NCI-H526 (cell line): Measurements from ENCODE around the gene ESYT2.
"Not testable (repeated sequence)": the region's sequence is repeated elsewhere in the genome, so short reads cannot be mapped to it uniquely, and the experiment has no call there.

ENCODE experiments used
- DNase-seq, 2 experiments: peaks; one replicate each; lab custom pipeline; 2025; lab: John Stamatoyannopoulos, UW

Gene ESYT2, protein sequence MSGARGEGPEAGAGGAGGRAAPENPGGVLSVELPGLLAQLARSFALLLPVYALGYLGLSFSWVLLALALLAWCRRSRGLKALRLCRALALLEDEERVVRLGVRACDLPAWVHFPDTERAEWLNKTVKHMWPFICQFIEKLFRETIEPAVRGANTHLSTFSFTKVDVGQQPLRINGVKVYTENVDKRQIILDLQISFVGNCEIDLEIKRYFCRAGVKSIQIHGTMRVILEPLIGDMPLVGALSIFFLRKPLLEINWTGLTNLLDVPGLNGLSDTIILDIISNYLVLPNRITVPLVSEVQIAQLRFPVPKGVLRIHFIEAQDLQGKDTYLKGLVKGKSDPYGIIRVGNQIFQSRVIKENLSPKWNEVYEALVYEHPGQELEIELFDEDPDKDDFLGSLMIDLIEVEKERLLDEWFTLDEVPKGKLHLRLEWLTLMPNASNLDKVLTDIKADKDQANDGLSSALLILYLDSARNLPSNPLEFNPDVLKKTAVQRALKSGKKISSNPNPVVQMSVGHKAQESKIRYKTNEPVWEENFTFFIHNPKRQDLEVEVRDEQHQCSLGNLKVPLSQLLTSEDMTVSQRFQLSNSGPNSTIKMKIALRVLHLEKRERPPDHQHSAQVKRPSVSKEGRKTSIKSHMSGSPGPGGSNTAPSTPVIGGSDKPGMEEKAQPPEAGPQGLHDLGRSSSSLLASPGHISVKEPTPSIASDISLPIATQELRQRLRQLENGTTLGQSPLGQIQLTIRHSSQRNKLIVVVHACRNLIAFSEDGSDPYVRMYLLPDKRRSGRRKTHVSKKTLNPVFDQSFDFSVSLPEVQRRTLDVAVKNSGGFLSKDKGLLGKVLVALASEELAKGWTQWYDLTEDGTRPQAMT

DNA sequence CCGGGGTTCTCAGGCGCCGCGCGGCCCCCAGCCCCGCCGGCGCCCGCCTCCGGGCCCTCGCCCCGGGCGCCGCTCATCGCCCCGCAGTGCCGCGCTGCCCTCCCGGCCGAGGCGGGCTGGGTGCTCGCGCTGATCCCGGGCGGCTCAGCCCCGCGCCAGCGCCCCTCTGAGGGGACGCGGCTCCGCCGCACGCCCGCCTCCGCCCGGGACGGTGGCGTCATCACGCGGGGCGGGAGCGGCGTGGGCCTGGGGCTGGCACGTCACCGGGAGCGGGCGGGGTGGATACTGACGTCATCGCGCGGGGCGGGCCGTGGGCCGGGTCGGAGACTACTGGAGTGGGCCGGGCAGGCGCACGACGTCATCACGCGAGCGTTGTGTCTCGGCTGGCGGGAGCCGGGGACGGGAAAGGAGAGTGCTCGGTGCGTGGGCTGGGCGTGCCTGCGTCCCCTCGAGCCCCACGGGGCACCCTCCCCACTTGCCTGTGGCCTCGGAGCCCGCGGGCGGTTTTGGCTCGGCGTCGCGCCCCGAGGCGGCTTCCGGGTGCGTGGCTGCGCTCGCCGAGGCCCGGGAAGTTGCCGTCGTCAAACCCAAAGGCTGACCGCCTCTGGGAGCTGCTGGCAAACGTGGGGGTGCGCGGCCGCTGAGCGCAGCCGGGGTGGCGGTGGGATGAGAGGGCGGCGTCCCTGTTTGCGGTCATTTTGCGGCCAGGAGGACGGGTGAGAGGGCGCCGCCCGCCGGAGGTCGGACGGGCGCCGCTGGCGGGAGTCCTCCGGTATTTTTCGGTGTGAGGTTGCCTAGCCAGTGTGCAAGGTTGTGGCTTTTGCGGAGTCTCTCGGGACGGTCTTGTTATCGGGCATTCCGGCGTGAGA is at the start of gene ESYT2:
TSS of gene ESYT2 (minus strand) at position 168 of the 869 bp plus-strand sequence. CDS start at position 77, 91 bp downstream.
- peak; percentile 90 to 99 for DNase-seq

DNA sequence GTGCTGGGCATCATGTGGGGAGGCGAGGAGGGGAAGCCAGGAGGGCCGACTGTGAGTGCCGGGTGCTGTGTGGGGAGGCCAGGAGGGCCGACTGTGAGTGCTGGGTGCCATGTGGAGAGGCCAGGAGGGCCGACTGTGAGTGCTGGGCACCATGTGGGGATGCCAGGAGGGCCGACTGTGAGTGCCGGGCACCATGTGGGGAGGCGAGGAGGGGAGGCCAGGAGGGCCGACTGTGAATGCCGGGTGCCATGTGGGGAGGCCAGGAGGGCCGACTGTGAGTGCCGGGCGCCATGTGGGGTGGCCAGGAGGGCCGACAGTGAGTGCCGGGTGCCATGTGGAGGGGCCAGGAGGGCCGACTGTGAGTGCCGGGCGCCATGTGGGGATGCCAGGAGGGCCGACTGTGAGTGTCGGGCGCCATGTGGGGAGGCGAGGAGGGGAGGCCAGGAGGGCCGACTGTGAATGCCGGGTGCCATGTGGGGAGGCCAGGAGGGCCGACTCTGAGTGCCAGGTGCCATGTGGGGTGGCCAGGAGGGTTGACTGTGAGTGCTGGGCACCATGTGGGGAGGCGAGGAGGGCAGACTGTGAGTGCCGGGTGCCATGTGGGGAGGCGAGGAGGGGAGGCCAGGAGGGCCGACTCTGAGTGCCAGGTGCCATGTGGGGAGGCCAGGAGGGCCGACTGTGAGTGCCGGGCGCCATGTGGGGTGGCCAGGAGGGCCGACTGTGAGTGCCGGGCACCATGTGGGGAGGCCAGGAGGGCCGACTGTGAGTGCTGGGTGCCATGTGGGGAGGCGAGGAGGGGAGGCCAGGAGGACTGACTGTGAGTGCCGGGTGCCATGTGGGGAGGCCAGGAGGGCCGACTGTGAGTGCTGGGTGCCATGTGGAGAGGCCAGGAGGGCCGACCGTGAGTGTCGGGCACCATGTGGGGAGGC is 49.1 kb upstream of the ESYT2 start:
- not testable (repeated sequence) for DNase-seq

DNA sequence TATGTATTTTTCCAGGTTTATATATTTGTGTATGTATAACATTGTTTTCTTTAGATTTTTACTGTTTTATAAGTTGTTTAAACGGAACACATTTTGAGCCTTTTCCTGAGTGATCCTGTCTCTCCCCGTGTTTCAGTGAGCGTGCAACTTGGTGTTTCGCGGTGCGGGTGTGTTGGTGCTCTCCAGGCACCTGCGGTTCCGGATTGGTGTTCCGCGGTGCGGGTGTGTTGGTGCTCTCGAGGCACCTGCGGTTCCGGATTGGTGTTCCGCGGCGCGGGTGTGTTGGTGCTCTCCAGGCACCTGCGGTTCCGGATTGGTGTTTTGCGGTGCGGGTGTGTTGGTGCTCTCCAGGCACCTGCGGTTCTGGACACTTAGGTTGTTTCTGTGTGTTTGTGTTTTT is 47.7 kb upstream of the ESYT2 start:
- DNase-seq: no peak

DNA sequence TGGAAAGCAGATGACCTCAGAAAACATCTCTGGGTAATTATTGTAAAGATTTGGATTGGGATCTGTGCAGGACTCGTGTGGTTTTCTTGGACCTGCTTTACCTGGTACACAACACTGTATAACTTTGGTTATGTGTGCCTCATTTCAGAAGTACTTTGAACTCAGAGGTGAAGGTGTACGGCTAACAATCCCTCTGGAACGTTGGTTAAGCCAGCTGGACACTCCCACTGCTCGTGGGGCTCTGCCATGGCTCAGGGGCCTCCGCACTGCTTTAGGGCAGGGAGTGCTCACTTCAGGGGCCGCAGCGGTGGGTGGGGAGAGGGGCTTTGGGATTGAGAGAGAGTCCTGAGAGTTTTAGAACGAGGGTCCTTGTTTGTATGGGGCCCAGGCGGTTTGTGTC is 40.6 kb upstream of the ESYT2 start:
- no peak for DNase-seq

DNA sequence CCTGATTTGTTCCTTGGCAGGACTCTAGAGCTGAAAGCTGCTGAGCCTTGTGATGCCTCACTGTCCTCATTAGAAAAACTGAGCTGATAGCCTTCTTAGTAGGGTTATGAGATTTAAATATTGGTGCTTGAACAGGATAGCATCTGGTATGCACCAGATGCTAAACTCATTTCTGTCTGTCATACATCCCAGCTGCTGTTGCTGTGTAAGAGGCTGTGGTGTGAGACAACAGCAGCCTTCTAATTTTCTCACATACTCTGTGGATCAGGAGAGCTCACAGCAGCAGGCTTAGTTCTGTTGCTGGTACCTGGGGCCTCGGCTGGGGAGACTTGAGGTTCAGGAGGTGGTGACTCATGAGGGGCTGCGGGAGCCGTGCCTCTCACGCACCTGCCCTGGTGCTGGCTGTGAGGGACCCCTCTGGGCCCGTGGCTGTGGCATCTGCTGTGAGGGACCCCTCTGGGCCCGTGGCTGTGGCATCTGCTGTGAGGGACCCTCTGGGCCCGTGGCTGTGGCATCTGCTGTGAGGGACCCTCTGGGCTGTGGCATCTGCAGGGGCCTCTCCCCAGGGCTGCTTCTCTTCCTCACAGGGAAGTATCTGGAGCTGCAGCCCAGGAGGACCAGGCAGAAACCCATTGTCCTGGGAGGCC is 39.6 kb upstream of the ESYT2 start:
- no peak for DNase-seq

DNA sequence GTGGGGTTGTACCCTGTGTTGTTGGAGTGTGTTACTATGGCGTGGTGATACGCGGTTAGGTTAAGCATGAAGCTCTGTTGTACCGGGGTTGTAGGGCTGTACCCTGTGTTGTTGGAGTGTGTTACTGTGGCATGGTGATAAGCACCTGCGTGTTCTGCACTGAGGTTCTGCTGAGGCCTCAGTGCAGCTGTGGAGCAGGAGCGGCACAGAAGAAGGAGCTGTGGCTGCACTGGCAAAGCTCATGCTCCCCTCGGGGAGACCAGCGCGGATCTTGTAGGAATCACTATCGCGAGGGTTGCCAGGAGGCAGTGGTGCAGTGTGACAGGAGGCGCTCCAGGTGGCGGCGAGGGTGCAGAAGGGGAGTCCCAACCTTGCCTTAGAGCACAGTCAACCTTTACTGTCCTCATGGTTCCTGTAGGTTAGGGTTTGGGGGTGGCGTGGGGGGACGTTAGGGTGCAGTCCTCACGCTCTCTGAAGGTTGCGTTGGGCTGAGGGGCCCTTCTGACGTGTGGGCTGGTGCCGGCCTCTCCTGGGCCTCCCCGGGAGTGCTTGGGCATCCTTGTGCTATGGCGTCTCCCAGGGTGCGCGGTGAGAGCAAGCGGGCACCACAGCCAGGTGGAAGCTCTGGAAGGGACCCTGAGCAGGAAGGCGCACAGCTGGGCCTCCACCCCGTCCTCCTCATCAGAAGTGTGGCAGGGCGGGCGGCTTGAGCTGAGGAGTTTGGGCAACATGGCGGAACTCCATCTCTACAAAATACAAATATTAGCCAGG is 38.1 kb upstream of the ESYT2 start:
- DNase-seq: no peak

DNA sequence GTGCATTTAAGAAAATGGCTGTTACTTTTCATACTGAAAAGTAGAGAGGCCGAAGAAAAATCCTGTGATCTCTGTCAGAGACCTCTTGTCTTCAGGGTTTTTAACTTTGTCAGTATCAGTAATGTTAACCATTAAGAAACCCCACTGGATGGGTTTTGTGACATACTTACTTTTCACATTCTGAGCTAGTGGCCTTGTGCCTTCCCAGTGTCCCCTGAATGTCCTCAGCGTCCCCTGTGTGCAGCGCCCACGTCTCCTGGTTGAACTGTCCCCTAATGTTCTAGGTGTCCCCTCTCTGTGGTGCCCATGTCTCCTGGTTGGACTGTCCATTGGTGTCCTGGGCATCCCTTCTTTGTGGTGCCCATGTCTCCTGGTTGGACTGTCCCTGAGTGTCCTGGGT is 36.7 kb upstream of the ESYT2 start:
- no peak for DNase-seq

DNA sequence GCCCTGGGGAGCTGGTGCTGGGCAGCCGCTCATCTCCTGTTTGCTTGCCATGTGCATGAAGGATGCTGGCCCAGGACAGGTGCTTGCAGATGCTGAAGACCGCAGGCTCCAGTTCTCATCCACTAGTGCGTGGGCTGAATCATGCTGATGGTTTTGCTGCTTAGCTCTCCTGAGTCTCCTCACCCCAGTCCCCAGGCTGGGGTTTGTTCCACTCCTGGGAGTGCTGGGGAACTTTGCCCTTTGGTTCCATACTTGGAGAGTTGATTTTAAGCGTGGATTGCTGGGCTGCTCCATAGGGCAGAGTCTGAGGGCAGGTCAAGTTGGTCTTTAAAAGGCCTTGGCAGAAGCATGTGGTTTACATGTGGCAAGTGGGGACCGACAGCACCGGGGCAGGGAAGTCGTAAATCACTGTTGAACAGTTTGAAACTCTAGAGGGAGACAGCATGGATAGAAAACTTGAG is 36.2 kb upstream of the ESYT2 start:
- DNase-seq: no peak

DNA sequence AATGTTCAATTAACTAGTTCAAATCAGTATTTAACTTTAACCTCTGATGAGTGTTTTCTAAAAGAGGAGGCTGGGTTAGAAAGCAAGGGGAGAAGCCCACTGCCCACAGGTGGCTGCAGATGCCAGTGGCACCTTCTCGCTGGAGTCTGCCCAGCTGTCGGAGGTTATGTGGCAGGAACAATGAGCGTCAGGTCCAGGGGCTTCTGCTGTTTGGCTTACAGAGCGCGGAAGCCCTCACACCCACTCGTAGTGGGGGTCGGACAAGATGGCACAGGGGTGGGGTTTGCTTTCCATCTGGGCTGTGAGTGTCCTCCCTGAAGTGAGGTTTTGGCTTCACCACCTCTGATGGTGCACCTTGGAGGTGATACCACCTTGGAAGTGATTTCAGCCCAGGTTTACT is 35.5 kb upstream of the ESYT2 start:
- DNase-seq: no peak

DNA sequence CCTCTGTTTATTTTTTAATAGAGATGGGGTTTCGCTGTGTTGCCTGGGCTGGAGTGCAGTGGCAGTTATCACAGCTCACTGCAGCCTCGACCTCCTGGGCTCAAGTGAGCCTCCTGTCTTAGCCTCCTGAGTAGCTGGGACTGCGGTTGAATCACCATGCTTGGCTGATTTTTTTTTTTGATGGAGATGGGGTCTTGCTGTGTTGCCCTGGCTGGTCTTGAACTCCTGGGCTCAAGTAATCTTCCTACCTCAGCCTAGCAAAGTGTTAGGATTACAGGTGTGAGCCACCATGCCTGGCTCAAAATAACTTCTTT is 35.2 kb upstream of the ESYT2 start:
- no peak for DNase-seq

DNA sequence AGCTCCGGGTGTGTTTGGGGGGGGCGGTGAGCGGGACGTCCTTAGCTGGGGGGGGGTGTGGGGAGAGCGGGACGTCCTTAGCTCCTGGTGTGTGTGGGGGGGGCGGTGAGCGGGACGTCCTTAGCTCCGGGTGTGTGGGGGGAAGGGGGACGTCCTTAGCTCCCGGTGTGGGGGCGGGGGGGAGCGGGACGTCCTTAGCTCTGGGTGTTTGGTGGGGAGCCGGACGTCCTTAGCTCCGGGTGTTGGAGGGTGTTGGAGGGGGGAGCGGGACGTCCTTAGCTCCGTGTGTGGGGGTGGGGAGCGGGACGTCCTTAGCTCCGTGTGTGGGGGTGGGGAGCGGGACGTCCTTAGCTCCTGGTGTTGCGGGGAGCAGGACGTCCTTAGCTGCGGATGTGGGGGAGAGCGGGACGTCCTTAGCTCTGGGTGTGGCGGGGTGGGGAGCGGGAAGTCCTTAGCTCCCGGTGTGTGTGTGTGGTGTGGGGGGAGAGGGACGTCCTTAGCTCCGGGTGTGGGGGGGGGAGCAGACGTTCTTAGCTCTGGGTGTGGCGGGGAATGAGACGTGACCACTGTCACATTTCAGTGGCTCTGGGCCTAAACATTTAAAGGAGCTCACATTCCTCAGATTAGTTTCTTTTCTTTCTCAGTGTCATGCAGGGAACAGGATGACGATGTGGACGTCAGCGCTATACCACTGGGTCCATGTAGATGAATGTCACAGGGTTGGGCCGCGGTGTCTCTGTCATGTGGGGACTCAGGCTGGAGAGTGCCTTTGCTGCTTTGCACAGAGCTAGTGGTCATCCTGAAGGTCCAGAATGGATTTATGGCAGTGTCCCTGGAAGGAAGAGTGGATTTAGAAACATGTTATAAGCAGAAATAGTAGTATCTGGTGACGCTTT is 34.5 kb upstream of the ESYT2 start:
- DNase-seq: peak in 1 of 2 experiments; percentile 44

DNA sequence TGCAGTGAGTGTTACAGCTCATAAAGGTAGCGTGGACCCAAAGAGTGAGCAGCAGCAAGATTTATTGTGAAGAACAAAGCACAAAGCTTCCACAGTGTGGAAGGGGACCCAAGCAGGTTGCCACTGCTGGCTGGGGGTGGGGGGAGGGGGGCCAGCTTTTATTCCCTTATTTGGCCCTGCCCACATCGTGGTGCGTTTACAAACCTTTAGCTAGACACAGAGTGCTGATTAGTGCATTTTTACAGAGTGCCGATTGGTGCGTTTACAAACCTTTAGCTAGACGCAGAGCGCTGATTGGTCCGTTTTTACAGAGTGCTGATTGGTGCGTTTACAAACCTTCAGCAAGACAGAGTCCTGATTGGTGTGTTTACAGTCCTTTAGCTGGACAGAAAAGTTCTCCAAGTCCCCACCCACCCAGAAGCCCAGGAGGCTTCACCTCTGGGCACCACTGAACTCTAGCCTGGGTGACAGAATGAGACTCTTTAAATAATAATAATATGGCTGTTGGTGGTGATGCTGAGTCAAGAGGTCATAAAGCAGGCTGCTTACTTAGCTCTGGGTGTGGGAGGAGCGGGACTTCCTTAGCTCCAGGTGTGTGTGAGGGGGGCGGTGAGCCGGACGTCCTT is 33.8 kb upstream of the ESYT2 start:
- peak in 1 of 2 experiments; percentile 38 for DNase-seq

DNA sequence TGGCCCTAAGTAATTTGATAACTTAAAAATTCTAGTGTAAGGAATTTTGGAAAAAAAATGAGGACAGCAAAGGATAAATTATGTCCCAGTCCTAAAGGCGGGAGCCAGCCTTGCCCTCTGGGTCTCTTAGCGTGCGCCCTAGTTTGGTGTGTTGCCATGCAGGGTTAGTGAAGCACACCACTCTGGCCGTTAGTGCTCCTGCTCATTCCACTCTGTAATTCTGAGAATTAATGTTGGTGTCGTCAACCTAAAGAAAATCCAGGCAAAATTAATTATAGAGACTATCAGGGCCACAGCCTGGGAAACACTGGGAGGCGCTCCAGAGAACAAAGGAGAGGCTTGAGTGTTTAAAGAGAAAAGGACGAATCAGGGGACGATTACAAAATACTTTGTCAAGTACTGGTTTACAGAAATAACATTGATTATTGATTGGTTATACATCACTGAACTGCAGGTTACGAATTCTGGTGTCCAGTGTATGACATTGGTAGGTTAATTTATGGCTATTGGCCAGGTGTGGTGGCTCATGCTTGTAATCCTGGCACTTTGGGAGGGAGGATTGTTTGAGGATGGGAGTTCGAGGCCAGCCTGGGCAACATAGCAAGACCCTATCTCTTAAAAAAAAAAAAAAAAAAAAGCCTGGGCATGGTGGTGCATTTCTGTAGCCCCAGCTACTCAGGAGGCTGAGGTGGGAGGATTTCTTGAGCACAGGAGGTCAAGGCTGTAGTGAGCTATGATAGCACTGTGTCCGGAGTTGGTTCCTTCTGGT is 32.8 kb upstream of the ESYT2 start:
- DNase-seq: no peak

DNA sequence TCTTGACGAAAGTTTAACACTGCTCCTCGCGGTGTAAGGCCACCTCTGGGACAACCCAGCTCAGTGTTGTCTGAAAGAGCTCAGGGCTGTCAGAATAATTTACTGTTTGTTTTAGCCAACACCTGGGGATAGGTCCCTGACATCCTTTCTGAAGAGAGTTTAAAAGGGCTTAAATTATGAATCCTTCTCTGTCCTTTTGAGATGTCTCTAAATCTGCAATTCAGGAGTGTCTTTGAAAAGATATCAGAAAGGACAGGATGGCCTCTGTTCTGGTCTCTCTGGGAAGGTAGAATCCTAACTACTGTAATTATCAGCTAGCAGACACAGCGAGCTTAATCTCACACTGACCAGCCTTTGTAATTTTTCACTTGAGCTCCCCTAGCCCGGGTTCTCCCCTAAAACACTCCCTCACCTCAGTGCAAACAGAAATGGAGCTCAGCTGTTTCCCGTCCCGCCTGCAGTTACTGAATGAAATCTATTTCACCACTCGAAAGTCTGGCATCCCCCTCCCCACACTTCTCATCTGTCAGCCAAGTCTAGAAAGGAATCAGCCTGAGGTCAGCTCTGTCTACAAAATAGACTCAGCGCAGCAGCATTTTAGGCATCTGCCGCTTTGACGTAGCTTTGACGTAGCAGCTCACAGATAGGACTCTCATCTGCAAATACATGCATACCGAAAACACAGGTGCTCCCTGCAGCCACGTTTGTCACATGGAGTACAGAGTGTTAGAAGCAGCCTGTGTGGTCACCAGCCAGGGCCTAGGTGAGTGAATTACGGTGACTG is 31.9 kb upstream of the ESYT2 start:
- no peak for DNase-seq

DNA sequence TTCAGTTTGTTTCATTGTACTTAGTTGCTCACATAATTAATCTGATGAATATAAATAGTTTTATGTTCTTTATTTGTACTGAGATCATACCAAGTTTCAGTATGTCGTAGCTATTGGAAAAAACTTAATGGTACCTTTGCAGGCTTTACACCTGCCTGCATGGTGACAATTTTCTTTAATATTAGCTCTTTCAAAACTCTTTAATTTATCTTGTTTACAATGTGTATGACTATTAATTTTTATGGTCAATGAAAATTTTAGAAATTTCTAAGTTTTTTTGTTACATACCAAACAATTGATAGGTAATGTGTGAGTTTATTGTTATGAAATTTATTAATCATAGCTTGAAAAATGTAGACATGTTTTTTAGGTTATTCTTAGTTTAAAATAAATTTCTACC is 31.1 kb upstream of the ESYT2 start:
- no peak for DNase-seq

DNA sequence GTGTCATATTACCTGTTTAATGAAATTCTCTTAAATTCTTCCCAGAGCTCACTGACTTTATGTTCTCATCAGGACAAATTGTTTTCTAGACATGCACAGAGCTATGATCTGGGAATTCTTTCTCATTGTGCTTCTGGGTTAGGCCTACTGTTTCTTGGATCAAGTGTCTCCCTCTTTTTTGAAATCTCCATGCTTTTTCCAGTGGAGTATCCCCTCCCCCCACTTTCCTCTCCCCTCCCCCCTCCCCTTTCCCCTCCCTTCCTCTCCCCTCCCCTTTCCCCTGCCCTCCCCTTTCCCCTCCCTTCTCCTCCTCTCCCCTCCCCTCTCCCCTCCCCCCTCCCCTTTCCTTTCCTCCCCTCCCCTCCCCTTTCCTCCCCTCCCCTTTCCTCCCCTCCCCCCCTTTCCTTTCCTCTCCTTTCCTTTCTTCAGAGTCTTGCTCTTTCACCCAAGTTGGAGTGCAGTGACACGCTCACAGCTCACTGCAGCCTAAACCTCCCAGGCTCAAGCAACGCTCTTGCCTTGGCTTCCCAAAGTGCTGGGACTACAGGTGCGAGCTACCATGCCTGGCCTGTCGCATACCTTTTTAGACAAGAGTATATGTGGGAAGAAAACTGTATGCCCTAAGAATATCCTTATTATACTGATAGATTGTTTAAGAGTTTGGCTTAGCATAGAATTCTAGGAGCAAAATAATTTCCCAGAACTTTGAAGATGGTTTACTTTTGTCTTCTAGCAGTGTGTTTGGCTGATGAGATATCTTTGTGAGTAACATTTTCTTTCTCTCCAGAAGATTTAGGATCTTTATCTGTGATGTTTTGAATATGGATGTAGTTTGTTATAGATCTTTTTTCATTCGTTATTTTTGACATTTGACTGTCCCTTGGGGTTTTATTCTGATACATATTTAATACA is 29.5 kb upstream of the ESYT2 start:
- DNase-seq: no peak
